ENCODE measurements around the gene CGB3. TPM values are rescaled to one million over a fixed set of nuclear protein-coding genes. Genes with fewer than 3 reads are reported as not detected.

Gene CGB3
- total and polyA plus RNA-seq, 2 donors: not detected

DNA sequence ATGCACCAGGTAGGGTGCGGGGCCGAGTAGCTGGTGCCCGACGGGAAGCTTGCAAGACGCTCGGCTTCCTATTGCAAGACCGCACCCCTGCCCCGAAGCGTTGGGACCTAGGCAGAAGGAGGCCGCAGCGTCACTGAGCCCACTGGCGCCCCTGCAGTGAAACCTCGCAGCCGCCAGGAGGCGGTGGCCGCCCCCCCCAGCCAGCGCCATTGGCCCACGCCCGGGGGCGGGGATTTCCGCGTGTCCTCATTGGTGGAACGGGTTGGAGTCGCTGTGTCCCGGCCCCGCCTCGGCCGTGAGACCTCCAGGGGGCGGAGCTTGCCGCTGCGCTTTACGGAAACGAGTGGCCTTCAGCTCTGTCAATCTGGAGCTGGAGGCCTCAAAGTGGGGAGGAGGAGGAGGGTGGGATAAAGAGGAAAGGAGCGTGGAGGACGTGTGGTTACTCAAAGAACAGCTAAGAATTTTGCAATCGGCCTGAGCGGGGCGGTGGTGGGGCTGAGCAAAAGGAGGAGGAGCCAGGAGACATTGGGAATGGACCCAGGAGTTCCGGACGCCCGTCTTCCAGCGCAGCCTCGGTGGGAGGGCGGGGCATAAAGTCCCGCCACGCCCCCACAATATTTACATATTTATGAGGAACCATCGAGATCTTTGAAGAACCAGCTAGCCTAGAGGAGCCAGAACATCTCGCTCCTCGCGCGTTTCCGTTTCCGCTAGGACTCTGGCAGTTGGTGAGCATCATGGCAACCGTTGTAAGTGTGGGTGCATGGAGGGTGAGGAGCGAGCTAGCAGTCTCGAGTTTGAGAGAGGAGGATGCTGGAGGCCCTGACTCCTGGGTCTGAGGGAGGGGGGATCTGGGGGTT is 30.7 kb downstream of the CGB3 start, which contains the start of the genes GYS1 and RUVBL2:
TSS of gene GYS1 (minus strand) at position 135 of the 860 bp plus-strand sequence. CDS start 197 bp downstream, outside the sequence.
TSS of gene RUVBL2 (plus strand) at position 713 of the 860 bp plus-strand sequence. CDS start at position 738, 25 bp downstream.
- Histone ChIP-seq H3K4me1 (ENCODE audit: insufficient read depth) (peaks cover 3% of the 10 kb centered on the region), H3K4me3 (ENCODE audit: low read depth, low read length) (peak within 1 kb of the TSS; percentile 58), H3K27ac (ENCODE audit: low read depth) (peak within 1 kb of the TSS; percentile 86), H3K36me3 (ENCODE audit: insufficient read depth) (no peaks in the 10 kb centered on the region)
- peak; percentile 99 for DNase-seq (ENCODE audit: extremely low spot score)
- WGBS: under 1% methylated on average over 56 of the region's 56 CpGs

DNA sequence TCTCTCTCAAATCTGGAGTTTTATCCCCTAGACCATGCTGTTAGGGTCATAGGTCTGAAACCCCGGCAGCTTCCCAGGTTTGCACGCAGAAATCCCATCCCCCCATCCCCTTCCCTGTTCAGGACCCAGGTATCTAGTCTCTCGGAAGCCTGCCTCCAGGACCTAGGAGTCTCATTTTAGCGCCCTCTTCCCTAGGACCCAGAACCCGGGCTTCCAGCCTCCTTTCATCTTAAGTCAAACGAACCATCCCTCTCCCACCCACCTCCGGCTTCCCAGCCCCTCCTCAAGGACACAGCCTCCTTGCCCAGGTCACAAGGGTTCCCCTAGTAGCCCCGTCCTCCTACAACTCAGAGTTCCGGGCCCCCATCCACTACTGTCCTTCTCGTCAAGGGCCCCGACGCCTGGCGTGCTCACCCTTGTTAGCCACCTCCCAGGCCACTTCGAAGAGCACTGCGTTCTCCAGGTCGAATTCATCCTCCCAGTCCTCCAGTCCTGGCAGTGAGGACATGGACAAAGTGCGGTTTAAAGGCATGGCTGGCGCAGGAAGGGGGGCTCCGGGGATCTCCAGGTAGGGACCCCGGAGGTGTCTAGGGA is 31.5 kb downstream of the CGB3 start:
- under 1% methylated on average over 20 of the region's 20 CpGs for WGBS
- Histone ChIP-seq H3K27ac (ENCODE audit: low read depth) (peak overlapping the region; percentile 86), H3K4me1 (ENCODE audit: insufficient read depth) (peaks cover 3% of the 10 kb centered on the region), H3K4me3 (ENCODE audit: low read depth, low read length) (peak overlapping the region; percentile 58), H3K36me3 (ENCODE audit: insufficient read depth) (no peaks in the 10 kb centered on the region)
- no peak for DNase-seq (ENCODE audit: extremely low spot score)

DNA sequence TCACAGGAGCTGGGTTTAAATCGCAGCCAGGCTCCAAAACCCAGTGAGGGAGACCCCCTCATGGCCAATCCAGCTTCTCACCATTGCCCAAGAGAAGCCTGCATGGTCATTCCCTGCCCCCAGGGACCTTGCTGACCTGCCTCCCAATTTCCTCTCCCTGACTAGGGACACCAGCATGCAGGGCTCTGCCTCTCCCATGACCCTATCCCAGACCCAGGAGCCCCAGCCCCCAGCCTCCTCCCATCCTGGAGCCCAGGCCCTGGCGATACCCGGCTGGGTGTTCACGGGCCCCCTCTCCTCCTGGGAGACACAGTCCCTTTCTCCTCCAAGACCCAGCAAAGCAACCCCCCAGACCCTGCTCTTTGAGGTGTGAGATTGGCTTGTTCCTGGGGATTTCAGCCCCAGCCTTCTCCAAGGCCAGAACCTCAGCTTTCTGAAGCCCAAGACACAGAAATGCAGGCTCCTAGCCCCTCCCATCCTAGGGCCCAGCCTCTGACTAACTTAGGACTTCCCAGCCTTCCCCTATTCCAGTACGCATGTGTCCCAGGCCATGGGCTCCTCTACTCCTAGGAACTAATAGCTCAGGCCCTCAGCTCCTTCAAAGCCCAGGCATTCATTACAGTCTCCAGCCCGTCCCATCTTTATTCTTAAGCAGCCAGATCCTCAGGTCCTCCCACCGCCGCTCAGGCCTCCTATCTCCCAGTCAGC is 32.1 kb downstream of the CGB3 start:
- peak overlapping the region; percentile 86 for H3K27ac ChIP-seq (ENCODE audit: low read depth)
- no peaks in the 10 kb centered on the region for H3K36me3 ChIP-seq (ENCODE audit: insufficient read depth)
- H3K4me1 ChIP-seq (ENCODE audit: insufficient read depth): peaks cover 3% of the 10 kb centered on the region
- no peak for DNase-seq (ENCODE audit: extremely low spot score)
- peak overlapping the region; percentile 58 for H3K4me3 ChIP-seq (ENCODE audit: low read depth, low read length)
- WGBS: 13% methylated on average over 8 of the region's 8 CpGs

DNA sequence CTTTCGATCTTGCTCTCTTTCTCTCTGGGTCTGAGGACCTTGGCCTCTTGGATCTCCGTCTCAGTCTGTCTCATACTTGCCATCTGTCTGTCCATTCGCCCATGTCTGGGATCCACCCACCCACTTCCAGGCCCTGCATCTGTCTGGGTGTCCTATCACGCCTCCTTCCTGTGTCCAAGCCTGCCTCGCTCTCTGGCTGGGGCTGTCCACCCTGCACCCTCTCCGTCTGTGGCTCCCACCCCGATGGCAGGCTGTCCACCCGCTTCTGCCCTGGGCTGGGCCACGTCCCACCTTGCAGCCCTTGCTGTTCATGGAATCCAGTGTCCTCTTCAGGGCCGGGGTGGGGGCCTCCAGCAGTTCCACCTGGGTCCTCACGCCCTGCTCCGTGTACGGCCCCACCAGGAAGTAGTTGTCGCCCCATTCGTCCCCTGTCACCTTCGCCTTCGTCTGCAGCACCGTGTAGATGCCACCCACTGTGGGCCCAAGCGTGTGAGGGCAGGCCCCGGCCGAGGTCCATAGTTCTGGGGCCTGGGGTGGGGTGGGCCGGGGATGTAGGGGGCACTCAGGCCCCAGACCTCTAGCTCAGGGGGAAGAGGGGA is 33.0 kb downstream of the CGB3 start:
- Histone ChIP-seq H3K4me3 (ENCODE audit: low read depth, low read length) (no peak overlapping the region), H3K4me1 (ENCODE audit: insufficient read depth) (peaks cover 3% of the 10 kb centered on the region), H3K36me3 (ENCODE audit: insufficient read depth) (no peaks in the 10 kb centered on the region), H3K27ac (ENCODE audit: low read depth) (no peak overlapping the region)
- no peak for DNase-seq (ENCODE audit: extremely low spot score)
- WGBS: 84% methylated on average over 22 of the region's 22 CpGs

DNA sequence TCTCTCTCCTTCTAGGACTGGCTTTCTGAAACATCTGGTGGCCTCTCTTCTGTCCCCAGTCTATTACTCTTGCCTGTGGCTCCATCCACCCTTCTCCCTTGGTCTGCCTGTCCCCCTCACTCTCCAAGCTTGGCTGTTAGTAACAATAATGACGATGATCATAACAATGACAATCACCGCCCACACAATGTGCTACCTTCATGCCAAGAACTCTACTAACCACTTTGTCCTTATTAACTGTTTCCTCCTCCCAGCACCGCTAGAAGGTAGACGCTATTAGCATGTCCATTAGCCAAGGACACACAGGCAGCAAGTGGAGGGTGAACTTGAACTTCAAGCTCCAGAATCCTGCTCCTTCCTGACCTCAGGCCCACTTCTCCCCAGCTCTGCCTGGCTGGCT is 33.7 kb downstream of the CGB3 start:
- WGBS: 77% methylated on average over 4 of the region's 4 CpGs
- peaks cover 3% of the 10 kb centered on the region for H3K4me1 ChIP-seq (ENCODE audit: insufficient read depth)

DNA sequence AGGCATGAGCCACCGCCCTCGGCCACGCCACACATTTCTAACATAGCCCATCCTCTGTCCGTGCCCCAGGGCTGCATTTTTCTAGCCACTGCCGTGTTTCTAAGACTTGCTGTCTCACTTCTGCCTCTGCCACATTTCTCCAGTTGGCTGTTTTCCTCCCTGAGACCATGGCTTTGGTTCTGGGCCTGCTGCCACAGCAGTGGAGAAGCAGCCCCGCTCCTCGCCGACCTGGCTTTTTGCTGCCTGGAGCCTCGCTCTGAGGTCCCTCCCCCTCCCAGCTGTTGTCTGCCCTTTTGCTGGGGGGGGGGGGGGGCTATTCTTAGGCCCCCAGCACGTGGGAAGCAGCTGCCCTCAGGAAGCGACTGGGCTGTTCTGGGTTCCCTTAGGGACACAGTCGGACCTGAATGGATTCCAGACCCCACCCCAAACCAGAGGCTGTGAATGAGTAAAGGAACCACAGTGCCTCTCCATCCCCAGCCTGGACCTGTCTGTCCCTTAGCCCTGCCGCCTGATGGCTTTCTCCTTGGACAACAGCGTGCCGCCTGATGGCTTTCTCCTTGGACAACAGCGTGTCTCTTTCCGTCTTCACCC is 34.3 kb downstream of the CGB3 start:
- no peak overlapping the region for H3K4me3 ChIP-seq (ENCODE audit: low read depth, low read length)
- H3K36me3 ChIP-seq (ENCODE audit: insufficient read depth): no peaks in the 10 kb centered on the region
- WGBS: 76% methylated on average over 17 of the region's 17 CpGs
- peaks cover 3% of the 10 kb centered on the region for H3K4me1 ChIP-seq (ENCODE audit: insufficient read depth)
- H3K27ac ChIP-seq (ENCODE audit: low read depth): no peak overlapping the region
- DNase-seq (ENCODE audit: extremely low spot score): no peak

More for the DNA sequence above, 33.7 kb downstream of the CGB3 start:
- DNase-seq (ENCODE audit: extremely low spot score): no peak
- H3K36me3 ChIP-seq (ENCODE audit: insufficient read depth): no peaks in the 10 kb centered on the region
- H3K4me3 ChIP-seq (ENCODE audit: low read depth, low read length): no peak overlapping the region
- H3K27ac ChIP-seq (ENCODE audit: low read depth): no peak overlapping the region

DNA sequence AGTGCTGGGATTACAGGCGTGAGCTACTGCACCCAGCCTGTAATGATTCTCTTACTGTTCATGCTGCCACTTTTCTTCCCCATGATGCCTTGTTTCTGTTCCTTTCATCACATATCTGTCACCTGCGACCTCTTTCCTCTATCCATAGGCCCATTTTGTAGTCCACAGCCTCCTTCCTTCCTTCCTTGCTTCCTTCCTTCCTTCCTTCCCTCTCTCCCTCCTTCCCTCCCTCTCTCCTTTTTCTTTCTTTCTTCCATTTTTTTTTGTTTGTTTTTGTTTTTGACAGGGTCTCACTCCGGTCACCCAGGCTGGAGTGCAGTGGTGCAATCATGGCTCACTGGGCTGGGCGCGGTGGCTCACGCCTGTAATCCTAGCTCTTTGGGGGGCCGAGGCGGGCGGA is 35.3 kb downstream of the CGB3 start:
- DNase-seq (ENCODE audit: extremely low spot score): no peak
- Histone ChIP-seq H3K4me1 (ENCODE audit: insufficient read depth) (peaks cover 3% of the 10 kb centered on the region), H3K4me3 (ENCODE audit: low read depth, low read length) (no peak overlapping the region), H3K27ac (ENCODE audit: low read depth) (no peak overlapping the region), H3K36me3 (ENCODE audit: insufficient read depth) (no peaks in the 10 kb centered on the region)
- WGBS: 93% methylated on average over 9 of the region's 9 CpGs

DNA sequence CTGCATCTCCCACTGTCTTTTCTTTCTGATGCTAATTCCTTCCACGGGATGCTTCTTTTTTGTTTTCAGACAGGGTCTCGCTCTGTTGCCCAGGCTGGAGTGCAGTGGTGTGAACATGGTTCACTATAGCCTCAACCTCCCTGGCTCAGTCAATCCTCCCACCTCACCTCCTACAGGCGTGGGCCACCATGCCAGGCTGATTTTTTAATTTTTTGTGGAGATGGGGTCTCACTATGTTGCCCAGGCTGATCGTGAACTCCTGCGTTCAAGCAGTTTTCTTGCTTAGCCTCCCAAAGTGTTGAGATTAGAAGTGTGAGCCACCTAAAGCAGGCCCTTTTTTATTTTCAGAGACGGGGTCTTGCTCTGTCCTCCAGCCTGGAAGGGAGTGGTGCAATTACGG is 35.8 kb downstream of the CGB3 start:
- no peaks in the 10 kb centered on the region for H3K36me3 ChIP-seq (ENCODE audit: insufficient read depth)
- peaks cover 3% of the 10 kb centered on the region for H3K4me1 ChIP-seq (ENCODE audit: insufficient read depth)
- WGBS: 89% methylated on average over 7 of the region's 7 CpGs
- DNase-seq (ENCODE audit: extremely low spot score): no peak
- H3K4me3 ChIP-seq (ENCODE audit: low read depth, low read length): no peak overlapping the region
- H3K27ac ChIP-seq (ENCODE audit: low read depth): no peak overlapping the region

DNA sequence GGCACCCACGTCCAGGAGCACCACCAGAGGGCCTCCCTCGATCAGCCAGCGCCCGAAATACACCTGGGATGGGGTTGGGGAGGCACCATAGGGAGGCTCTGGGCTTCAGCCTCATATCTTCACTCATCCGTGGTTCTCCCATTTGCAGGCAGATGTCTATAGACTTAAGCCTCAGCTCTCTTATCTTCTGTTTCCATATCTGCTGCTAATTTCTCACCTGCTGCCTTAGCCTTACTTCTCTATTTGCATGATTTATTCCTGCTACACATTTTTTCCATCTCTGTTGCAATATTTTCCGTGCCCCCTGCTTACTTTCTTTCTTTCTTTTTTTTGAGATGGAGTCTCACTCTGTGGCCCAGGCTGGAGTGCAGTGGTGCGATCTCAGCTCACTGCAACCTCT is 36.8 kb downstream of the CGB3 start:
- H3K36me3 ChIP-seq (ENCODE audit: insufficient read depth): no peaks in the 10 kb centered on the region
- DNase-seq (ENCODE audit: extremely low spot score): no peak
- WGBS: 88% methylated on average over 7 of the region's 7 CpGs
- no peak overlapping the region for H3K27ac ChIP-seq (ENCODE audit: low read depth)
- H3K4me1 ChIP-seq (ENCODE audit: insufficient read depth): peaks cover 3% of the 10 kb centered on the region
- no peak overlapping the region for H3K4me3 ChIP-seq (ENCODE audit: low read depth, low read length)

DNA sequence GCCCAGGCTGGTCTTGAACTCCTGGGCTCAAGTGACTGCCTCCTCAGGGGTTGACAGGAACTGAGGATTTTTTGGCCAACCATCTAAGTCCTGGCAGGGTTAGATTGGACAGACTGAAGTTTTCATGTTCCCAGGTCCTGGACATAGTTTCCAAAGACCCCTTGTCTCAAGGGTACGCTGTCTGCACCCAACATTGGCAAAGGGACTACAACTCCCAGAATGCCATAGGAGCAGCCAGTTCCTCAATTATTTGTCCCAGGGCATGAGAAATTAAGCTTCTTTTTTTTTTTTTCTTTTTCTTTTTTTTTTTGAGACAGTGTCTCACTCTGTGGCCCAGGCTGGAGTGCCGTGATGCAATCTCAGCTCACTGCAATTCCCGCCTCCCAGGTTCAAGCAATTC is 37.9 kb downstream of the CGB3 start:
- H3K4me3 ChIP-seq (ENCODE audit: low read depth, low read length): no peak overlapping the region
- DNase-seq (ENCODE audit: extremely low spot score): no peak
- H3K36me3 ChIP-seq (ENCODE audit: insufficient read depth): no peaks in the 10 kb centered on the region
- H3K27ac ChIP-seq (ENCODE audit: low read depth): no peak overlapping the region
- no peaks in the 10 kb centered on the region for H3K4me1 ChIP-seq (ENCODE audit: insufficient read depth)
- 90% methylated on average over 3 of the region's 3 CpGs for WGBS

DNA sequence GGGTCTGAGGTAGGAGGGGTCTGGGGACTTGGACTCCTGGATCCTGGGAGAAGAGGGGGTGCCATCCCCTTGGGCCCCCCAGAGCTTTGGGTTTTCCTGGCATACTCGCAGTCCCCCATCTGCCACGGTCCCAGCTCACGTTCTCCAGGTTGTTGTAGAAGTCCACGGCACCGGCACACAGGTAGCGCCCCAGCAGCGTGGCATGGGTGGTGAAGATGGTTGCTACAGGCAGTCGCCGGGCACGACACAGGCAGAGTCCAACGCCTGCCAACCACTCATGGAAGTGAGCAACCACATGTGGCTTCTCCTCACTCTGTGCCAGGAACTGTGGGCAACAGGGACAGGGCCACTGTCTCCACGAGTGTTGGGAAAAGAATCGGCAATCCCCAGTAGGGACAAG is 38.4 kb downstream of the CGB3 start:
- H3K4me1 ChIP-seq (ENCODE audit: insufficient read depth): no peaks in the 10 kb centered on the region
- no peak overlapping the region for H3K4me3 ChIP-seq (ENCODE audit: low read depth, low read length)
- 94% methylated on average over 13 of the region's 13 CpGs for WGBS
- no peaks in the 10 kb centered on the region for H3K36me3 ChIP-seq (ENCODE audit: insufficient read depth)
- DNase-seq (ENCODE audit: extremely low spot score): no peak
- no peak overlapping the region for H3K27ac ChIP-seq (ENCODE audit: low read depth)

DNA sequence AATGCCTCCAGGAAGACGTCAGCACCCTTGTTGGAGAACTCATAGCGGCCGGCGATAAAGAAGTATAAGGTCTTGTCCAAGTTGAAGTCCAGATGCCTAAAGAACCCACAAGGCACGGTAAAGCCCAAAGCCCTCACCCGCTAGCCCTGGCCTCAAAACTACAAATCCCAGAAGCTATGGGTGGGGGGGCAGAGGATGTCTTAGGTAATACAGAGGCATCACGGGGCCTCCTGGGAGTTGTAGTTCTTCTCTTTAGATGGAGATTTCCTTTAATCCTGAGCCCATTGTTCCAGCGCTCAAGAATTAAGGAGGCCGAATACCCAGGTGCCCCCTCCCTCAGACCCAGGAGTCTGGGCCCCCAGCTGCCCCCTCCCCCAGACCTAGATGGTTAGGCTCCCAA is 41.9 kb downstream of the CGB3 start:
- Histone ChIP-seq H3K4me1 (ENCODE audit: insufficient read depth) (no peaks in the 10 kb centered on the region), H3K27ac (ENCODE audit: low read depth) (no peak overlapping the region), H3K4me3 (ENCODE audit: low read depth, low read length) (no peak overlapping the region), H3K36me3 (ENCODE audit: insufficient read depth) (no peaks in the 10 kb centered on the region)
- no peak for DNase-seq (ENCODE audit: extremely low spot score)
- WGBS: 94% methylated on average over 9 of the region's 9 CpGs

DNA sequence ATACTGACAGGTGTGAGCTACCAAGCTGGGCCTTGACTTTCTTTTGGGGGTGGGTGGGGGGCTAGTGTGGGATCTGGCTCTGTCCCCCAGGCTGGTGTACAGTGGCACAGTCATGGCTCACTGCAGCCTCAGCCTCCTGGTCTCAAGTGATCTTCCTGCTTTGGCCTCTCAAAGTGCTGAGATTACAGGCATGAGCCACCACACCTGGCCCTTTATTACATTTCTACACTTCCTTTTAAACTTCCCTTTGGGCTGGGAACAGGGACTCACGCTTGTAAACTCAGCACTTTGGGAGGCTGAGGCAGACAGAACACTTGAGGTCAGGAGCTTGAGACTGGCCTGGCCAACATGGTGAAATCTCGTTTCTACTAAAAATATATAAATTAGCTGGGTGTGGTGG is 47.1 kb downstream of the CGB3 start:
- H3K36me3 ChIP-seq (ENCODE audit: insufficient read depth): peaks cover 5% of the 10 kb centered on the region
- no peak overlapping the region for H3K27ac ChIP-seq (ENCODE audit: low read depth)
- no peak overlapping the region for H3K4me3 ChIP-seq (ENCODE audit: low read depth, low read length)
- H3K4me1 ChIP-seq (ENCODE audit: insufficient read depth): no peaks in the 10 kb centered on the region
- 53% methylated on average over 2 of the region's 2 CpGs for WGBS
- DNase-seq (ENCODE audit: extremely low spot score): no peak

All from urinary bladder (tissue), 4 donors.